ENCODE measurements around the gene EMSY. TPM values are rescaled to one million over a fixed set of nuclear protein-coding genes. Genes with fewer than 3 reads are reported as not detected.

The EMSY gene
- total RNA-seq, 1 donor from 2014 or later, result 20.9 TPM

DNA sequence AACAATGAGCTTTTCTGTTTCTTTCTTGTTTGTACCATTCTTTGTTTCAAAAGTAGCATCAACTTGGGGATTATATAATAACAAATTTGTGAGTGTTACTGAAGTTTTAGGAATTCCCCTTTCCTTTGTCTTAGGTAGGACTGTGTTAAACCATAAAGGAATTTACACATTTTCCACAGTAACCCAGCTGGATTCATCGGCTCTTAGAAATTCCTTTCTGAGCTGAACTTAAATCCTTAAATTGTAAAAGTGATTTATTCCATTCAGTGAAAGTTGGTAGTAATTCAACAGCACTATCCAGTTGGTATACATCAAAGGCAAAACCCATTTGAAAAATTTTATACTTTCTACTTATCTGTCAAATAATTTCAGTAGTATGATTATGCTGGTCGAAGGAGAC lies 11.8 kb downstream of the EMSY start:
- Histone ChIP-seq H3K9me3 (no peaks in the 10 kb centered on the region), H3K4me1 (no peaks in the 10 kb centered on the region), H3K27me3 (no peaks in the 10 kb centered on the region), H3K36me3 (peaks cover 47% of the 10 kb centered on the region), H3K4me3 (no peak overlapping the region), H3K27ac (no peak overlapping the region)
- TF ChIP-seq, protein P1, sequence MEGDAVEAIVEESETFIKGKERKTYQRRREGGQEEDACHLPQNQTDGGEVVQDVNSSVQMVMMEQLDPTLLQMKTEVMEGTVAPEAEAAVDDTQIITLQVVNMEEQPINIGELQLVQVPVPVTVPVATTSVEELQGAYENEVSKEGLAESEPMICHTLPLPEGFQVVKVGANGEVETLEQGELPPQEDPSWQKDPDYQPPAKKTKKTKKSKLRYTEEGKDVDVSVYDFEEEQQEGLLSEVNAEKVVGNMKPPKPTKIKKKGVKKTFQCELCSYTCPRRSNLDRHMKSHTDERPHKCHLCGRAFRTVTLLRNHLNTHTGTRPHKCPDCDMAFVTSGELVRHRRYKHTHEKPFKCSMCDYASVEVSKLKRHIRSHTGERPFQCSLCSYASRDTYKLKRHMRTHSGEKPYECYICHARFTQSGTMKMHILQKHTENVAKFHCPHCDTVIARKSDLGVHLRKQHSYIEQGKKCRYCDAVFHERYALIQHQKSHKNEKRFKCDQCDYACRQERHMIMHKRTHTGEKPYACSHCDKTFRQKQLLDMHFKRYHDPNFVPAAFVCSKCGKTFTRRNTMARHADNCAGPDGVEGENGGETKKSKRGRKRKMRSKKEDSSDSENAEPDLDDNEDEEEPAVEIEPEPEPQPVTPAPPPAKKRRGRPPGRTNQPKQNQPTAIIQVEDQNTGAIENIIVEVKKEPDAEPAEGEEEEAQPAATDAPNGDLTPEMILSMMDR (IDR thresholded peaks at IDR 0.05), result no peak
- DNase-seq (no peak), ATAC-seq (no peak)
- intact Hi-C loops (cut with DNase I), result no loop called here

GRCh38 chr11:76459299-76459698 lies 14.5 kb downstream of the EMSY start:
- H3K27me3 ChIP-seq, result no peaks in the 10 kb centered on the region
- ATAC-seq (no peak), DNase-seq (no peak)
- H3K4me3 ChIP-seq, result no peak overlapping the region
- H3K4me1 ChIP-seq, result no peaks in the 10 kb centered on the region
- intact Hi-C loops (cut with DNase I), result no loop called here
- no peaks in the 10 kb centered on the region for H3K9me3 ChIP-seq
- H3K27ac ChIP-seq, result no peak overlapping the region
- H3K36me3 ChIP-seq, result peaks cover 23% of the 10 kb centered on the region
- TF ChIP-seq, protein P1 (IDR thresholded peaks at IDR 0.05), result peak; percentile 47

DNA sequence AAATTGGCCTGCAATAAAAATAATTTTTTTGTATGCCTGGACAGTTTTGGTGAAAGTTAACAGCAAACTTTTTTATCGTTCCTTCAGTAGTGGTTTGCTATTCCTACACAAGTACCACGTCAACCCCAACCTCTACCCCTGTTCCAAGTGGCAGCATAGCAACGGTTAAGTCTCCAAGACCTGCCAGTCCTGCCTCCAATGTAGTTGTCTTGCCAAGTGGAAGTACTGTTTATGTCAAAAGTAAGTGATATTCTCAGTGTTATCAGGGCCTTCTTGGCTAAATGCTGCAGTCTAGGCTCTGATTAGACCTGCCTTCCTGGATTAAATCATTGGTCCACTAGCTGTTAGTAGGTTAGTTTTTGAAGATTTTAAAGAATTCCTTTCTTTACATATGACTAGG lies 15.0 kb downstream of the EMSY start:
- ATAC-seq (no peak), DNase-seq (no peak)
- no peaks in the 10 kb centered on the region for H3K9me3 ChIP-seq
- H3K36me3 ChIP-seq, result peaks cover 18% of the 10 kb centered on the region
- no peak overlapping the region for H3K4me3 ChIP-seq
- intact Hi-C loops (cut with DNase I), result no loop called here
- no peaks in the 10 kb centered on the region for H3K4me1 ChIP-seq
- TF ChIP-seq, protein P1 (IDR thresholded peaks at IDR 0.05), result no peak
- no peaks in the 10 kb centered on the region for H3K27me3 ChIP-seq
- H3K27ac ChIP-seq, result no peak overlapping the region

DNA sequence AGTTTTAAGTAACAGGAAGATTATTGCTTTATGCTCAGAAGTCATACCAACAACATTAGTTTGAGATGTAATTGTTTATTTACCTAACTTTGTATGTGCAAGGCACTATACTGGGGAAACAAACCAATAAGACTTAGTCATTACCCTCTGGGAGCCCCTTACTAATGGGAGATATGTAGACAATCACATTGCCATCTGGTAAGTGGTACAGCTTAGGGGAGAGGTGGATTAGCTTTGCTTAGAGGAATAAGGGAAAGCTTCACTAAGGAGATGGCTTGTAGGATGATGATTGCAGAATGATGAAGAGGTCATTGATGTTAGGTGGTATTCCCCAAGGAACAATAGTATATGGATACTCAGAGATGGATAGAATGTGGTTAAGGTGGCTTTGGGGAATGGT lies 17.5 kb downstream of the EMSY start:
- no peak for ATAC-seq
- H3K27ac ChIP-seq, result no peak overlapping the region
- H3K4me1 ChIP-seq, result no peaks in the 10 kb centered on the region
- DNase-seq, result no peak
- TF ChIP-seq, protein P1 (IDR thresholded peaks at IDR 0.05), result no peak
- peaks cover 26% of the 10 kb centered on the region for H3K36me3 ChIP-seq
- H3K4me3 ChIP-seq, result no peak overlapping the region
- H3K9me3 ChIP-seq, result no peaks in the 10 kb centered on the region
- no peaks in the 10 kb centered on the region for H3K27me3 ChIP-seq
- intact Hi-C loops (cut with DNase I), result no loop called here

- TF ChIP-seq, protein P1 (IDR thresholded peaks at IDR 0.05), result no peak
- no peaks in the 10 kb centered on the region for H3K4me1 ChIP-seq
- intact Hi-C loops (cut with DNase I), result no loop called here
- no peak overlapping the region for H3K27ac ChIP-seq
- no peaks in the 10 kb centered on the region for H3K9me3 ChIP-seq
- H3K4me3 ChIP-seq, result no peak overlapping the region
- peaks cover 18% of the 10 kb centered on the region for H3K36me3 ChIP-seq
- DNase-seq, result no peak
- H3K27me3 ChIP-seq, result no peaks in the 10 kb centered on the region
- no peak for ATAC-seq
Observed at GRCh38 chr11:76465701-76466100, 20.9 kb downstream of the EMSY start.

DNA sequence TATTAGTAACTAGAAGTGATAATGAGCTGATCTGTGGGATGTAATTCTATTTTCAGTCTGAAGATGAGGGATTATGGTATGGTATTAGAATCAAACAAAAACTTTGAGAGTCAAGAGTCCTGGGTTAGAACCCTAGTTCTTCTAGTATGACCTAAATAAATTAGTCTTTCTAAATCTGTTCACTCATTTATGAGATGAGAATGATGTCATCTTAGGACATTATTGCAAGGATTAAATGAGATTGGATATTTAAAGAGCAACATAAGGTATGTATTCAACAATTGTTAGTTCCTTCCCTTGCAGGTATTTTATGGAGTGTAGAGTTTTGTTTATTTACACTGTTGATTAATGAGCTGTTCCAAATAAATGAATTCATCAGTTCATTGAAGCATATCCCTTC lies 21.8 kb downstream of the EMSY start:
- no peaks in the 10 kb centered on the region for H3K9me3 ChIP-seq
- intact Hi-C loops (cut with DNase I), result no loop called here
- TF ChIP-seq, protein P1 (IDR thresholded peaks at IDR 0.05), result no peak
- no peaks in the 10 kb centered on the region for H3K27me3 ChIP-seq
- DNase-seq (no peak), ATAC-seq (no peak)
- peaks cover 17% of the 10 kb centered on the region for H3K36me3 ChIP-seq
- H3K27ac ChIP-seq, result no peak overlapping the region
- no peak overlapping the region for H3K4me3 ChIP-seq
- no peaks in the 10 kb centered on the region for H3K4me1 ChIP-seq
